Fibroblast of villous mesenchyme (primary cell): Measurements from ENCODE around the gene PARN. TPM values are rescaled to one million over a fixed set of nuclear protein-coding genes. Genes with fewer than 3 reads are reported as not detected.
"Not testable (repeated sequence)": the region's sequence is repeated elsewhere in the genome, so short reads cannot be mapped to it uniquely, and the experiment has no call there.

Experiments
- DNase-seq: peaks from one replicate; pipeline ENCODE4 v3.0.0-alpha.2; 2010; ENCODE audit warnings: low read depth
- H3K4me3 ChIP-seq: 2 replicates; pipeline ENCODE4 v1.5.1; 2011; ENCODE audit warnings: low read depth, mild to moderate bottlenecking, low read length
- total RNA-seq: library from RNA; depleted of rRNA; stranded (reverse); fragments of >200 nt; gene quantifications from 2 replicates; pipeline ENCODE4 v1.2.3, GENCODE V29; 2012
- TF ChIP-seq, protein P1 (sequence below): IDR thresholded peaks from 2 replicates; pipeline ENCODE4 v1.5.1; 2012; ENCODE audit warnings: low read depth, mild to moderate bottlenecking, low read length; ENCODE audit not compliant: insufficient read depth

Gene PARN
- total RNA-seq, 1 donor, result 35.4 TPM

- TF ChIP-seq, protein P1, sequence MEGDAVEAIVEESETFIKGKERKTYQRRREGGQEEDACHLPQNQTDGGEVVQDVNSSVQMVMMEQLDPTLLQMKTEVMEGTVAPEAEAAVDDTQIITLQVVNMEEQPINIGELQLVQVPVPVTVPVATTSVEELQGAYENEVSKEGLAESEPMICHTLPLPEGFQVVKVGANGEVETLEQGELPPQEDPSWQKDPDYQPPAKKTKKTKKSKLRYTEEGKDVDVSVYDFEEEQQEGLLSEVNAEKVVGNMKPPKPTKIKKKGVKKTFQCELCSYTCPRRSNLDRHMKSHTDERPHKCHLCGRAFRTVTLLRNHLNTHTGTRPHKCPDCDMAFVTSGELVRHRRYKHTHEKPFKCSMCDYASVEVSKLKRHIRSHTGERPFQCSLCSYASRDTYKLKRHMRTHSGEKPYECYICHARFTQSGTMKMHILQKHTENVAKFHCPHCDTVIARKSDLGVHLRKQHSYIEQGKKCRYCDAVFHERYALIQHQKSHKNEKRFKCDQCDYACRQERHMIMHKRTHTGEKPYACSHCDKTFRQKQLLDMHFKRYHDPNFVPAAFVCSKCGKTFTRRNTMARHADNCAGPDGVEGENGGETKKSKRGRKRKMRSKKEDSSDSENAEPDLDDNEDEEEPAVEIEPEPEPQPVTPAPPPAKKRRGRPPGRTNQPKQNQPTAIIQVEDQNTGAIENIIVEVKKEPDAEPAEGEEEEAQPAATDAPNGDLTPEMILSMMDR, result no peak
- H3K4me3 ChIP-seq, result no peak overlapping the region
- DNase-seq, result no peak
These were observed 182.3 kb downstream of the PARN start for GRCh38 chr16:14447783-14448182.

GRCh38 chr16:14446796-14447195, 183.3 kb downstream of the PARN start:
- DNase-seq, result no peak
- TF ChIP-seq, protein P1, result no peak
- H3K4me3 ChIP-seq, result no peak overlapping the region

DNA sequence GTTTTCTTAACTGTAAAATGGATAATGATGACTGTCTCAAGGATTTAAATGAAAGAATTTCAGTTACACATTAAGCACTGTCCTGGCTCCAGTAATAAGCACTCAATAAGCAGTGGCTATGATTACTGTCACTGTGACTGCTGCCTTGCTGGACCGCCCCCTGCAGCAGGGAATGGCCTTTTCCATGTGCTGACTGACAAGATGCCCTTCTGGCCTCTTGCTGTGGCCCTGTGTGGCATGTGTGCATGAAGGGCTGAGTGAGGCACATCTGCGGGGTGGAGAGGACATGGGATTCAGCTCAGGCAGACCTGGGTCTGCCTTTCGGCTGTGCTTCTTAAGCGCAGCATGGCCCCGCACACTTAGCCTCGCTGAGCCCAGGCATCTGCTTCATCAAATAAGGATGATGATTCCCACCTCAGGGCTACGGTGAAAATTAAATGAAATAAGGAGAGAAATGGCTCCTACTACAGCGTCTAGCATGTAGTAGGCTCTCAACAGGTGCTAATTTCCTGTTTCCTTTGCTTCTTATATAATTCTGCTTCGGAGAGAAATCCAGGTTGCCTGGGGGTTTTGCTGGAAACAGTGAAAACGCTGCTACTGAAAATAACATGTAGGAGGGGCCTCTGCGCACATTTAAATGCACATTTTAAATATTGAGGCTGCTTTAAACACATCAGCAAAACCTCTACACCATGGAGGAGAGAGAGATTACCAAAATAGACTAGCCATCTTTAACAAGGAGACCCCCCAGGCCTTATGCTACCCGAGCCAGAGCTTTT, 183.9 kb downstream of the PARN start:
- DNase-seq, result no peak
- TF ChIP-seq, protein P1, result no peak
- H3K4me3 ChIP-seq, result no peak overlapping the region

DNA sequence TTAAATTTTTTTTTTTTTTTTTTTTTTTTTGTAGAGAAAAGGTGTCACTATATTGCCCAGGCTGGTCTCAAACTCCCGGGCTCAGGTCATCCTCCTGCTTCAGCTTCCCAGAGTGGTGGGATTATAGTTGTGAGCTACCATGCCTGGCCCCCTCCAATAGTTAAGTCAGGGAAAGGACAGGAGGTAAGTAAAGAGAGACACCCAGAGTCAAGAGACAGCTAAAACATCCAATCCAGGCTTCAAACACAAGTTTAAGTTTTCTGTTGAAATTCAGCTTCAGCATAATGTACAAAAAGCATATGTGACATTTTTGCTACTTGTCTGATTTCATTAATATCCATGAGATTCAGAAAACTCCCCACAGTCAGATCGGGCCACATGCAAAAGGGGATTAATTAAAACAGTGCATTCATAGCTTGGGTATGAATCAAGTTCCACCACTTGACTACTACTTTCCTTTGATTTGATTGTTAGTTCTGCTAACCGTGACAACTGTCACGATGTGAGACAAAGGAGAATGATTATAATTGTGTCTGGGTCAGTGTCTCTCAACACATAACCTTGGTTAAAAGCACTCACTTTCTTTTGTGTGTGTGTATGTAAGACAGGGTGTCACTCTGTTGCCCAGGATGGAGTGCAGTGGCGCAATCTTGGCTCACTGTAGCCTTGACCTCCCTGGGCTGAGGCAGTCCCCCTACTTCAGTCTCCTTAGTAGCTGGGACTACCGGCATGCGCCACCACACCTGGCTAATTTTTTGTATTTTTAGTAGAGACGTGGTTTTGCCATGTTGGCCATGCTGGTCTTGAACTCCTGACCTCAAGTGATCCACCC, 184.9 kb downstream of the PARN start:
- no peak for DNase-seq
- TF ChIP-seq, protein P1, result no peak
- no peak overlapping the region for H3K4me3 ChIP-seq

- not testable (repeated sequence) for DNase-seq, H3K4me3 ChIP-seq
These were observed 188.5 kb downstream of the PARN start for GRCh38 chr16:14441533-14441932.

- no peak overlapping the region for H3K4me3 ChIP-seq
- DNase-seq, result no peak
- TF ChIP-seq, protein P1, result no peak
These were observed 191.8 kb downstream of the PARN start for GRCh38 chr16:14438256-14438655.

DNA sequence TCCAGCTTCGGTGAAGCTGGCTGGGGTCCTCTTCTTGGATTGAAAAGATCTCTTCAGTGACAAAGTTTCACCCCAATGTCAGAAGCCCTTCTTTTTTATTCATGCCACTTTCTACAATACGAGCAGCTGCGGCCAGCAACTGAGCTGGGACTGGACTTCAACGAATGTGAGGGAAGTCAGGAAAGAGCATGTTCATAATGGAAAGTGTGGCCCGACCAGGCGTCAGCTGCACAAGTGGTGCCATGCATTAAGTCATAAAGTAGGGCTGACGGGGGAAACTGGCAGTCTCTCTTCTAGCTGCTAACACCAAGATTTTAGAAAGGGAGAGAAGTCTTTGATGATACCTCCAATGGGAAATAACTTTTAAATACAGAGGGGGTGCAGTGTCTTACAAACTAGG, 192.6 kb downstream of the PARN start:
- no peak overlapping the region for H3K4me3 ChIP-seq
- TF ChIP-seq, protein P1, result no peak
- no peak for DNase-seq
